Measurements from ENCODE around the gene C16orf74. TPM values are rescaled to one million over a fixed set of nuclear protein-coding genes. Genes with fewer than 3 reads are reported as not detected.
A peak's percentile ranks its signal among the peaks of the same experiment; 100 is the strongest.

C16orf74 gene
- total RNA-seq, 1 experiment from 2014 or later = 68.5 TPM

- Mint-ChIP-seq H3K4me3 (ENCODE audit: unreplicated experiment) (peak overlapping the region; percentile 79), H3K36me3 (ENCODE audit: insufficient read depth, unreplicated experiment) (peaks cover 9% of the 10 kb centered on the region), H3K9me3 (ENCODE audit: unreplicated experiment) (no peaks in the 10 kb centered on the region), H3K27me3 (ENCODE audit: insufficient read depth, unreplicated experiment) (no peaks in the 10 kb centered on the region), H3K27ac (ENCODE audit: low read depth, unreplicated experiment) (no peak overlapping the region), H3K4me1 (ENCODE audit: insufficient read depth, unreplicated experiment) (peaks cover 31% of the 10 kb centered on the region)
- CTCF ChIA-PET = interaction anchor here (0.6 to 1.2 kb wide), 5 partner anchors 13 to 431 kb away, joined by 3 to 9 read pairs (median 3); no protein-coding TSS in a partner anchor
- DNase-seq (ENCODE audit: unreplicated experiment) = peak; percentile 45
- POLR2A ChIA-PET = interaction anchor here (0.6 to 2.1 kb wide), 8 partner anchors 18 to 203 kb away, joined by 3 to 9 read pairs (median 4); partner anchors contain the start of genes COX4I1, EMC8 and GSE1
- intact Hi-C loops (cut with micrococcal nuclease) = loop anchor here (2.0 to 5.0 kb wide), 2 partner anchors 33 to 47 kb away; partner anchors contain the start of genes COX4I1 and EMC8
- BruUV-seq (replicated peaks) = no TSS peak
- TF ChIP-seq CTCF (IDR thresholded peaks at IDR 0.05; ENCODE audit: unreplicated experiment) = no peak
Measured at GRCh38 chr16:85750146-85750826, 610 bp downstream of the C16orf74 start.

- BruUV-seq (replicated peaks) = TSS peak; percentile 25
- Mint-ChIP-seq H3K4me3 (ENCODE audit: unreplicated experiment) (peak overlapping the region; percentile 79), H3K27me3 (ENCODE audit: insufficient read depth, unreplicated experiment) (no peaks in the 10 kb centered on the region), H3K4me1 (ENCODE audit: insufficient read depth, unreplicated experiment) (peaks cover 31% of the 10 kb centered on the region), H3K9me3 (ENCODE audit: unreplicated experiment) (no peaks in the 10 kb centered on the region), H3K27ac (ENCODE audit: low read depth, unreplicated experiment) (no peak overlapping the region), H3K36me3 (ENCODE audit: insufficient read depth, unreplicated experiment) (peaks cover 15% of the 10 kb centered on the region)
- no peak for TF ChIP-seq CTCF (IDR thresholded peaks at IDR 0.05; ENCODE audit: unreplicated experiment)
- peak; percentile 35 for DNase-seq (ENCODE audit: unreplicated experiment)
- ChIA-PET CTCF (interaction anchor here (0.7 to 1.1 kb wide), 5 partner anchors 13 to 74 kb away, joined by 3 to 9 read pairs (median 3); no protein-coding TSS in a partner anchor), POLR2A (interaction anchor here (0.6 to 2.1 kb wide), 7 partner anchors 18 to 203 kb away, joined by 3 to 9 read pairs (median 4); partner anchors contain the start of genes COX4I1, EMC8 and GSE1)
- intact Hi-C loops (cut with micrococcal nuclease) = loop anchor here (2.0 to 5.0 kb wide), 2 partner anchors 33 to 48 kb away; partner anchors contain the start of genes COX4I1 and EMC8
Measured at GRCh38 chr16:85749771-85750145, 1.1 kb downstream of the C16orf74 start.

- Mint-ChIP-seq H3K9me3 (ENCODE audit: unreplicated experiment) (no peaks in the 10 kb centered on the region), H3K36me3 (ENCODE audit: insufficient read depth, unreplicated experiment) (peaks cover 17% of the 10 kb centered on the region), H3K4me3 (ENCODE audit: unreplicated experiment) (peak overlapping the region; percentile 40), H3K4me1 (ENCODE audit: insufficient read depth, unreplicated experiment) (peaks cover 16% of the 10 kb centered on the region), H3K27ac (ENCODE audit: low read depth, unreplicated experiment) (peak overlapping the region; percentile 75), H3K27me3 (ENCODE audit: insufficient read depth, unreplicated experiment) (no peaks in the 10 kb centered on the region)
- DNase-seq (ENCODE audit: unreplicated experiment) = peak; percentile 92
- ChIA-PET CTCF (interaction anchor here (0.7 to 2.4 kb wide), 3 partner anchors 10 to 35 kb away, joined by 3 to 11 read pairs (median 3); no protein-coding TSS in a partner anchor), POLR2A (interaction anchor here (0.7 to 1.3 kb wide), 6 partner anchors 24 to 736 kb away, joined by 3 to 5 read pairs (median 3); partner anchors contain the start of genes GSE1 and ZDHHC7)
- intact Hi-C loops (cut with micrococcal nuclease) = no loop called here
- TF ChIP-seq CTCF (IDR thresholded peaks at IDR 0.05; ENCODE audit: unreplicated experiment) = no peak
- no TSS peak for BruUV-seq (replicated peaks)
Measured at GRCh38 chr16:85746460-85747215, 4.3 kb downstream of the C16orf74 start.
